Mesendoderm (in vitro differentiated cells): Measurements from ENCODE around the gene MCF2L2.

ENCODE experiments used
- DNase-seq: peaks from one replicate; pipeline ENCODE4 v3.0.0; 2013
- H2AK5ac ChIP-seq: 2 replicates; pipeline ENCODE4 v1.6.1; 2013; ENCODE audit warnings: low read length, inconsistent platforms
- H2BK120ac ChIP-seq: 2 replicates; pipeline ENCODE4 v1.6.1; 2013; ENCODE audit warnings: low read depth, mild to moderate bottlenecking, low read length, moderate library complexity, mixed read lengths
- H2BK15ac ChIP-seq: replicated peaks from 2 replicates; pipeline ENCODE4 v1.6.1; 2013; ENCODE audit warnings: low read depth, mild to moderate bottlenecking, moderate library complexity
- H2BK5ac ChIP-seq: 2 replicates; pipeline ENCODE4 v1.6.1; 2013; ENCODE audit warnings: low read length, inconsistent platforms
- H3K18ac ChIP-seq: 2 replicates; pipeline ENCODE4 v1.6.1; 2013; ENCODE audit warnings: mild to moderate bottlenecking, low read length, mixed read lengths
- H3K23ac ChIP-seq: one replicate; pipeline ENCODE4 v1.6.1; 2013; ENCODE audit warnings: low read length
- H3K27ac ChIP-seq: 2 replicates; pipeline ENCODE4 v1.5.1; 2013; ENCODE audit warnings: low read depth, mild to moderate bottlenecking, inconsistent platforms, low read length, moderate library complexity
- H3K27me3 ChIP-seq: 2 replicates; pipeline ENCODE4 v1.6.1; 2013; ENCODE audit warnings: low read length, control low read depth, mild to moderate bottlenecking, inconsistent platforms; ENCODE audit not compliant: insufficient read depth, poor library complexity
- H3K36me3 ChIP-seq: 2 replicates; pipeline ENCODE4 v1.6.1; 2013; ENCODE audit warnings: low read length, inconsistent platforms; ENCODE audit not compliant: control insufficient read depth, insufficient read depth
- H3K4ac ChIP-seq: one replicate; pipeline ENCODE4 v1.6.1; 2013; ENCODE audit warnings: low read depth, mild to moderate bottlenecking, low read length, moderate library complexity
- H3K4me1 ChIP-seq: 2 replicates; pipeline ENCODE4 v1.6.1; 2013; ENCODE audit warnings: low read depth, low read length, inconsistent platforms; ENCODE audit not compliant: control insufficient read depth
- H3K4me2 ChIP-seq: 2 replicates; pipeline ENCODE4 v1.6.1; 2013; ENCODE audit warnings: low read length
- H3K4me3 ChIP-seq: 2 replicates; pipeline ENCODE4 v1.5.1; 2013; ENCODE audit warnings: mild to moderate bottlenecking, low read length
- H3K56ac ChIP-seq: one replicate; pipeline ENCODE4 v1.6.1; 2013; ENCODE audit warnings: low read length
- H3K79me1 ChIP-seq: 2 replicates; pipeline ENCODE4 v1.6.1; 2013; ENCODE audit warnings: low read length, inconsistent platforms
- H3K79me2 ChIP-seq: 2 replicates; pipeline ENCODE4 v1.6.1; 2013; ENCODE audit warnings: mild to moderate bottlenecking, low read length; ENCODE audit not compliant: control insufficient read depth, insufficient read depth
- H3K9ac ChIP-seq: 2 replicates; pipeline ENCODE4 v1.6.1; 2013; ENCODE audit warnings: low read length, inconsistent platforms
- H4K5ac ChIP-seq: one replicate; pipeline ENCODE4 v1.6.1; 2013; ENCODE audit warnings: low read length
- H4K8ac ChIP-seq: one replicate; pipeline ENCODE4 v1.6.1; 2013; ENCODE audit warnings: low read depth, mild to moderate bottlenecking, control low read depth, low read length, moderate library complexity
- WGBS: extraction: QIAGEN DNeasy Blood & Tissue Kit; methylation state at CpG from one replicate; pipeline ENCODE4 v1.1.7; 2013; ENCODE audit warnings: low lambda C conversion rate, missing lambda C conversion rate; ENCODE audit not compliant: insufficient coverage; ENCODE audit errors: extremely low coverage; 5-methylcytosine and 5-hydroxymethylcytosine counted together

The MCF2L2 gene

DNA sequence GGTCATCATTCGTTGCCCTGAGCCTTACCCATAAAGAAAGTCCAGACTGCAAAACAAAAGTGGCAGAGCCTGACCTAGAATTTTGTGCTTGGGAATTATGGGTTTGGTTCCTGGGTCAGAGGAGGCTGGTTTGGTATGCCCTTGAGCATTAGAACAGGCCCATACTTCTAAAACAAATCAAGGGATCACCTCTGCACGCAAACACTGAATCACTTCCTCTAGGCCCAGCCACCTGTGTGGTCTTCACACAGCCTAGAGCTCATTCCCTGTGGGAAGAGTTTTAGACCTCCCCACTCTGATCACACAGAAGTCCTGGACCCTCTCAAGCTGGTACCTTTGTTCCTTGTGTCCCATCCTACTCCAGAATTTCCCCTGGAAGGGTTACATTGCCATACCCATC lies 116.0 kb downstream of the MCF2L2 start:
- Histone ChIP-seq H3K36me3 (no peaks in the 10 kb centered on the region), H3K56ac (no peak overlapping the region), H4K5ac (no peak overlapping the region), H2BK120ac (no peak overlapping the region), H3K4me3 (no peak overlapping the region), H3K79me1 (no peaks in the 10 kb centered on the region), H3K4me2 (no peak overlapping the region), H3K18ac (no peak overlapping the region), H3K27ac (no peak overlapping the region), H3K79me2 (no peaks in the 10 kb centered on the region), H2BK5ac (no peak overlapping the region), H3K4ac (no peak overlapping the region), H2BK15ac (no peak overlapping the region), H4K8ac (no peak overlapping the region), H3K9ac (no peak overlapping the region), H3K4me1 (no peaks in the 10 kb centered on the region), H2AK5ac (no peak overlapping the region), H3K23ac (no peak overlapping the region), H3K27me3 (no peaks in the 10 kb centered on the region)
- WGBS, result no CpG with 5 or more reads among the region's 2 CpGs
- no peak for DNase-seq

DNA sequence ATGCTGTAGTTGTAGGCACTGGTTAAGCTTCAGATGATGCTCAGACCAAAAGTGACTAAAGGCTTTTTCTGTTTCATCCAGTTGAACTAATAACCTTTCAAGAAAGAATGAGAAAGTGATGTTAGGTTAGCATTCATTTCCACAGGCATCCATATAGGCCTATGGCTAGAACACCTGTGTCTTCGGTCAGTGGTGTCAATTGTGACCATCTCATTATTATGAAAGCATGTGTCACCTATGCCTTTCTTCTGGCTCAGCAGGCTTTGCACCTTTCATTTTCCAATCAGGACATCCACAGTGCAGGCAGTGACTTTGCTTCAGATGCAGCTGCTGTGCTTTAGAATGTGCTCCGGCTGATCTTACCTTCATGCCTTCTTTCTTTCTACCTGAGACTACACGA lies 117.5 kb downstream of the MCF2L2 start:
- no peak overlapping the region for H3K4me3 ChIP-seq
- no peak overlapping the region for H2BK5ac ChIP-seq
- H3K27me3 ChIP-seq, result no peaks in the 10 kb centered on the region
- H3K4me1 ChIP-seq, result peaks cover 2% of the 10 kb centered on the region
- no peak overlapping the region for H2BK120ac ChIP-seq
- H3K56ac ChIP-seq, result no peak overlapping the region
- no peak overlapping the region for H4K5ac ChIP-seq
- no peaks in the 10 kb centered on the region for H3K79me2 ChIP-seq
- H3K23ac ChIP-seq, result no peak overlapping the region
- H3K9ac ChIP-seq, result no peak overlapping the region
- H4K8ac ChIP-seq, result no peak overlapping the region
- WGBS, result no CpG with 5 or more reads among the region's 3 CpGs
- H3K4me2 ChIP-seq, result no peak overlapping the region
- H3K36me3 ChIP-seq, result no peaks in the 10 kb centered on the region
- H3K79me1 ChIP-seq, result no peaks in the 10 kb centered on the region
- H3K18ac ChIP-seq, result no peak overlapping the region
- no peak overlapping the region for H2BK15ac ChIP-seq
- H3K27ac ChIP-seq, result no peak overlapping the region
- DNase-seq, result no peak
- no peak overlapping the region for H2AK5ac ChIP-seq
- no peak overlapping the region for H3K4ac ChIP-seq

DNA sequence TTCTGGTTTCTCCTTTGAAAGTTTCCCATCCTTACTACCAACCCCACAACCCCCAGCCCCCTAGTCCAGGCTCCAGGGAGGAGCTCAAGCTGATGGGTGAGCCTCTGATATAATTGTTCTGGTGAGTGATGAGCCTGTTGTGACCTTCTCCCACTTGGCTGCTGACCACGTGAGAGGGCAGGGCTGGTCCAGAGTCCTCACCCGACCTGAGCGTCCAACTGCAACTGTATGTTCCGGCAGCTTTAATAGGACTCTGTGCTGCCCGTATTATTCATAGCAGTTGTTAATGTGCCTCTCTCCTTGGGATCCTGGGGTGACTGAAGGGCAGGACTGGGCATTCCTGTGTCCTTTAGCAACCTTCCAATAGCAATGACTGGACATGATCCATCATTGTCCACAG lies 119.1 kb downstream of the MCF2L2 start:
- no peak overlapping the region for H2BK15ac ChIP-seq
- no peaks in the 10 kb centered on the region for H3K27me3 ChIP-seq
- no peak overlapping the region for H3K9ac ChIP-seq
- H3K27ac ChIP-seq, result no peak overlapping the region
- peaks cover 2% of the 10 kb centered on the region for H3K4me1 ChIP-seq
- H3K4me3 ChIP-seq, result no peak overlapping the region
- no peak overlapping the region for H3K4ac ChIP-seq
- no peak overlapping the region for H2AK5ac ChIP-seq
- H3K4me2 ChIP-seq, result no peak overlapping the region
- H3K23ac ChIP-seq, result no peak overlapping the region
- H2BK5ac ChIP-seq, result no peak overlapping the region
- no peak overlapping the region for H3K18ac ChIP-seq
- DNase-seq, result no peak
- no peaks in the 10 kb centered on the region for H3K36me3 ChIP-seq
- H3K79me1 ChIP-seq, result no peaks in the 10 kb centered on the region
- H2BK120ac ChIP-seq, result no peak overlapping the region
- no peak overlapping the region for H4K8ac ChIP-seq
- no peak overlapping the region for H4K5ac ChIP-seq
- no CpG with 5 or more reads among the region's 5 CpGs for WGBS
- H3K79me2 ChIP-seq, result no peaks in the 10 kb centered on the region
- H3K56ac ChIP-seq, result no peak overlapping the region

DNA sequence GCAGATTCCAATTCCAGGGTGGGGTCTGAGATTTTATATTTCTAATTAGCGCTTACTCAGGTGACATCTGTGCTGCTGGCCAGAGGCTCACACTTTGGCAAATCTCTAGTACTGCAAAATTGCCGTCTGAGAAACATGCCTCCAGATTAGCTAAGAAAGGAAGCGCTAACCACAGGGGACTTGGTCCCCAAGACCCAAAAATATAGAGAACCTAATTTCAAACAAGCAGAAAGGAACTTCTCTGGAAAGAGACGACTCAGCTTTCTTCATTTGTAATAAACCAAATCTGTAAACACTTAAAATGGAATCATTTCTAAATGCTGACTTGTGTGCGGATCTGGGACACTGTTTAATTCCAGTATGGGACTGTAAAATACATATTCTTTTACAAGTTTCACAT lies 119.7 kb downstream of the MCF2L2 start:
- Histone ChIP-seq H3K18ac (no peak overlapping the region), H3K4ac (no peak overlapping the region), H4K8ac (no peak overlapping the region), H2BK5ac (no peak overlapping the region), H3K27me3 (no peaks in the 10 kb centered on the region), H4K5ac (no peak overlapping the region), H3K27ac (no peak overlapping the region), H2BK15ac (no peak overlapping the region), H2BK120ac (no peak overlapping the region), H3K9ac (no peak overlapping the region), H3K4me2 (no peak overlapping the region), H3K56ac (no peak overlapping the region), H3K23ac (no peak overlapping the region), H3K4me1 (peaks cover 2% of the 10 kb centered on the region), H3K79me2 (no peaks in the 10 kb centered on the region), H2AK5ac (no peak overlapping the region), H3K79me1 (no peaks in the 10 kb centered on the region), H3K36me3 (no peaks in the 10 kb centered on the region), H3K4me3 (no peak overlapping the region)
- DNase-seq, result no peak
- WGBS, result no CpG with 5 or more reads among the region's 5 CpGs

GRCh38 chr3:183307749-183308148 lies 120.7 kb downstream of the MCF2L2 start:
- H3K4me2 ChIP-seq, result no peak overlapping the region
- WGBS, result no CpG with 5 or more reads among the region's 2 CpGs
- H4K5ac ChIP-seq, result no peak overlapping the region
- H3K23ac ChIP-seq, result no peak overlapping the region
- DNase-seq, result no peak
- no peak overlapping the region for H3K56ac ChIP-seq
- no peak overlapping the region for H2BK120ac ChIP-seq
- no peak overlapping the region for H3K18ac ChIP-seq
- no peaks in the 10 kb centered on the region for H3K79me1 ChIP-seq
- H4K8ac ChIP-seq, result no peak overlapping the region
- H3K4me1 ChIP-seq, result peaks cover 2% of the 10 kb centered on the region
- H3K36me3 ChIP-seq, result no peaks in the 10 kb centered on the region
- H2BK5ac ChIP-seq, result no peak overlapping the region
- H2BK15ac ChIP-seq, result no peak overlapping the region
- H3K9ac ChIP-seq, result no peak overlapping the region
- H3K4me3 ChIP-seq, result no peak overlapping the region
- no peak overlapping the region for H3K27ac ChIP-seq
- H3K4ac ChIP-seq, result no peak overlapping the region
- H3K79me2 ChIP-seq, result no peaks in the 10 kb centered on the region
- H2AK5ac ChIP-seq, result no peak overlapping the region
- no peaks in the 10 kb centered on the region for H3K27me3 ChIP-seq

DNA sequence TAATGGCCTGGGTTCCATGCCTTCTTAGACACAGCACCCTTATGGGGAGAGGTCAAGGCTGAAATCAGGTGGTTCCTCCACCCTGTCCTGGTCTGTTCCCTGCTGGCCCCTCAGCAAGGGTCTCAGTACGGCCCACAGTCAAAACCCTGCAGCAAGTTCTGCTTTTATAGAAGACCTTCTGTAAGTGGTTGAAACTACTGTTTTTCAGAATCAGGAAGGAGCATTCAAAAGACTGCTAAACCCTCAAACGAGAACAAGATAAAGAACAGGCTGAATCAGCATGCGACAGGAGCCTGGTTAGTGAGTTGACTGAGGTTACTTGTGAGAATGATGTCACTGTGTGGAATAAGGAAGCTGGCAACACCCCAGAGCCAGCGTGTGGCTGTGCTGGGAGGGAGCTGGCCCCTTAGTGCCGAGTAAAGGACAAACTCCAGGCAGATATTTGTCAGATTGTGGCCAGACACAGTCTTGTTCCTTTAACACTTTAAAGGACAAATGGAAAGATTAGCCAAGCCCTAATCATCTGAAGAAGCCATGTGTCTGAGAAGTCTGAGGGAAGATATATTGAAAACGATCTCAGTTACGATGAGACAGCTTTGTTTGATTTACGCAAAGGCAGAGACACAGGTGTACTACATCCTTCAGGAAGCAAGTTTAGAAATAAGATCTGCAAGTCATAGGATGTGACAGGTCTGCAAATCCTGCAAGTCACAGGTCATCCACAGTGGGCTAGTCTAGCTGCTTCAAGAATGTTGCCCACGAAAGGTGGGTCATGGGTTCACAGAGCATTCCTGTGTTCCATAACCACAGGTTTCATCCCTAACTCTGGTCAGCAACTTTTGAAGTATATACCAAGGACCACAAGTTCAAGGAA lies 121.4 kb downstream of the MCF2L2 start:
- Histone ChIP-seq H3K9ac (no peak overlapping the region), H3K27ac (no peak overlapping the region), H3K23ac (no peak overlapping the region), H4K5ac (no peak overlapping the region), H2AK5ac (peak overlapping the region; percentile 11), H3K4ac (no peak overlapping the region), H3K18ac (no peak overlapping the region), H4K8ac (no peak overlapping the region), H3K4me2 (no peak overlapping the region), H3K56ac (peak overlapping the region; percentile 10), H3K79me2 (no peaks in the 10 kb centered on the region), H3K27me3 (no peaks in the 10 kb centered on the region), H2BK120ac (no peak overlapping the region), H3K4me1 (peaks cover 2% of the 10 kb centered on the region), H2BK5ac (no peak overlapping the region), H3K36me3 (no peaks in the 10 kb centered on the region), H2BK15ac (no peak overlapping the region), H3K79me1 (no peaks in the 10 kb centered on the region), H3K4me3 (no peak overlapping the region)
- DNase-seq, result peak; percentile 85
- WGBS, result no CpG with 5 or more reads among the region's 9 CpGs
